ENCODE measurements around the gene DIDO1. TPM values are rescaled to one million over a fixed set of nuclear protein-coding genes. Genes with fewer than 3 reads are reported as not detected.

DIDO1 gene
- total RNA-seq, 1 experiment from 2014 or later = 33.2 TPM

- TF ChIP-seq EZH2 (IDR thresholded peaks at IDR 0.05; ENCODE audit: low read length, unreplicated experiment) (no peak), EZH2phosphoT487 (IDR thresholded peaks at IDR 0.05; ENCODE audit: borderline replicate concordance, low read length) (no peak)
- TF ChIP-seq, protein P1, sequence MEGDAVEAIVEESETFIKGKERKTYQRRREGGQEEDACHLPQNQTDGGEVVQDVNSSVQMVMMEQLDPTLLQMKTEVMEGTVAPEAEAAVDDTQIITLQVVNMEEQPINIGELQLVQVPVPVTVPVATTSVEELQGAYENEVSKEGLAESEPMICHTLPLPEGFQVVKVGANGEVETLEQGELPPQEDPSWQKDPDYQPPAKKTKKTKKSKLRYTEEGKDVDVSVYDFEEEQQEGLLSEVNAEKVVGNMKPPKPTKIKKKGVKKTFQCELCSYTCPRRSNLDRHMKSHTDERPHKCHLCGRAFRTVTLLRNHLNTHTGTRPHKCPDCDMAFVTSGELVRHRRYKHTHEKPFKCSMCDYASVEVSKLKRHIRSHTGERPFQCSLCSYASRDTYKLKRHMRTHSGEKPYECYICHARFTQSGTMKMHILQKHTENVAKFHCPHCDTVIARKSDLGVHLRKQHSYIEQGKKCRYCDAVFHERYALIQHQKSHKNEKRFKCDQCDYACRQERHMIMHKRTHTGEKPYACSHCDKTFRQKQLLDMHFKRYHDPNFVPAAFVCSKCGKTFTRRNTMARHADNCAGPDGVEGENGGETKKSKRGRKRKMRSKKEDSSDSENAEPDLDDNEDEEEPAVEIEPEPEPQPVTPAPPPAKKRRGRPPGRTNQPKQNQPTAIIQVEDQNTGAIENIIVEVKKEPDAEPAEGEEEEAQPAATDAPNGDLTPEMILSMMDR (conservative IDR thresholded peaks at IDR 0.05; ENCODE audit: low read depth, low read length) = no peak
- ChIA-PET CTCF (interaction anchor here (0.6 to 0.8 kb wide), 2 partner anchors 28 to 35 kb away, joined by 3 to 4 read pairs; partner anchors contain the start of gene GID8), POLR2A (ENCODE audit: unreplicated experiment) (interaction anchor here (0.6 kb wide), 1 partner anchor 279 kb away, joined by 3 read pairs; no protein-coding TSS in a partner anchor)
- peak; percentile 25 for DNase-seq
- Histone ChIP-seq H3K36me3 (ENCODE audit: low read depth, low read length) (peaks cover 61% of the 10 kb centered on the region), H3K9me2 (replicated peaks; ENCODE audit: low read length) (no peaks in the 10 kb centered on the region), H3K79me2 (ENCODE audit: low read length) (0 out of 2 replicates have a peak, but pooled peaks cover 1% of the 10 kb centered on the region), H3K4me1 (ENCODE audit: insufficient read depth, low read length) (peaks cover 15% of the 10 kb centered on the region), H2AFZ (ENCODE audit: low read length) (no peak overlapping the region), H3K9me3 (ENCODE audit: low read length) (no peaks in the 10 kb centered on the region), H4K20me1 (ENCODE audit: low read length) (0 out of 2 replicates have a peak, but pooled peaks cover 9% of the 10 kb centered on the region), H3K9ac (ENCODE audit: low read length) (no peak overlapping the region), H3K27ac (ENCODE audit: low read length) (no peak overlapping the region), H3K4me2 (ENCODE audit: low read length) (no peak overlapping the region), H3F3A (ENCODE audit: low read length, unreplicated experiment) (no peaks in the 10 kb centered on the region), H3K27me3 (ENCODE audit: low read length) (no peaks in the 10 kb centered on the region), H3K4me3 (ENCODE audit: low read length) (no peak overlapping the region)
- peak; percentile 34 for ATAC-seq
- intact Hi-C loops (cut with micrococcal nuclease) = no loop called here
- BruUV-seq (replicated peaks) = no TSS peak
Observed at GRCh38 chr20:62902926-62903615, 23.2 kb downstream of the DIDO1 start.

DNA sequence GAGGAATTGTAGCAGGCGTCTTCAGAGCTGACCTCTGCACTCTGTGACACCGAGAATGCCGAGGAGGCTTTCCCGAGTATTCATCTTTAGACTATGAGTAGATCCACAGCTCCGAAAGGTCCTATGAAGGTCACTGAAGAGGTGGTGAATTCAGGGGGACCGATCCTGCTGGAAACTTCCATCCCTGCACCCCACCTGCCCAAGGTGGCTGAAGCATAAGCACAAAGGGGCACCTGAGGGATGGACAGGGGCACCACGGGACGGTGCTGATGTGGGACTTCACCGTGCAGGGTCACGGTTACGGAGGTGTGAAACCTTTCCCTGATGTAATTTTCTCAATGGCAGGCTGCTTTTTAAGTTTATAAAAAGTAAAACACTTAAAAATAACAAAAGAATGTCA, 24.4 kb downstream of the DIDO1 start:
- Histone ChIP-seq H3K36me3 (ENCODE audit: low read depth, low read length) (peaks cover 52% of the 10 kb centered on the region), H3F3A (ENCODE audit: low read length, unreplicated experiment) (no peaks in the 10 kb centered on the region), H3K9me2 (replicated peaks; ENCODE audit: low read length) (no peaks in the 10 kb centered on the region), H3K9me3 (ENCODE audit: low read length) (no peaks in the 10 kb centered on the region), H4K20me1 (ENCODE audit: low read length) (0 out of 2 replicates have a peak, but pooled peaks cover 6% of the 10 kb centered on the region), H3K4me2 (ENCODE audit: low read length) (no peak overlapping the region), H3K27ac (ENCODE audit: low read length) (no peak overlapping the region), H3K4me3 (ENCODE audit: low read length) (no peak overlapping the region), H3K27me3 (ENCODE audit: low read length) (no peaks in the 10 kb centered on the region), H3K9ac (ENCODE audit: low read length) (no peak overlapping the region), H3K79me2 (ENCODE audit: low read length) (no peaks in the 10 kb centered on the region), H2AFZ (ENCODE audit: low read length) (no peak overlapping the region), H3K4me1 (ENCODE audit: insufficient read depth, low read length) (peaks cover 15% of the 10 kb centered on the region)
- no peak for ATAC-seq
- ChIA-PET CTCF (no interaction called here), POLR2A (ENCODE audit: unreplicated experiment) (interaction anchor here (0.6 kb wide), 1 partner anchor 26 kb away, joined by 3 read pairs; no protein-coding TSS in a partner anchor)
- DNase-seq = no peak
- TF ChIP-seq, protein P1 (conservative IDR thresholded peaks at IDR 0.05; ENCODE audit: low read depth, low read length) = no peak
- TF ChIP-seq EZH2 (IDR thresholded peaks at IDR 0.05; ENCODE audit: low read length, unreplicated experiment) = no peak
- no peak for TF ChIP-seq EZH2phosphoT487 (IDR thresholded peaks at IDR 0.05; ENCODE audit: borderline replicate concordance, low read length)
- no TSS peak for BruUV-seq (replicated peaks)
- intact Hi-C loops (cut with micrococcal nuclease) = loop anchor here (2.0 kb wide), 2 partner anchors 23 to 37 kb away; partner anchors contain the start of gene GID8

Data from PC-3 (cell line).